CD14-positive monocyte (primary cell): ENCODE measurements around the gene MEGF6. TPM values are rescaled to one million over a fixed set of nuclear protein-coding genes. Genes with fewer than 3 reads are reported as not detected.

Experiments
- DNase-seq, 3 donors: peaks; one replicate each; pipeline ENCODE4 v3.0.0-alpha.2; 2011 to 2022
- H2AFZ ChIP-seq: 2 replicates; pipeline ENCODE4 v1.6.0; 2012; ENCODE audit warnings: mild to moderate bottlenecking, low read depth, low read length, inconsistent platforms; ENCODE audit not compliant: insufficient read depth, poor library complexity, severe bottlenecking
- H3K27ac ChIP-seq, 2 donors: 1 replicate in 1 of 2; 2 replicates in 1 of 2; pipeline ENCODE4 v1.5.1; 2012 to 2013; ENCODE audit warnings: low read length in 2 of 2, control low read depth in 1 of 2, inconsistent platforms in 1 of 2, low read depth in 1 of 2, mild to moderate bottlenecking in 1 of 2
- H3K27me3 ChIP-seq, 2 donors: one replicate each; pipeline versions ENCODE4 v1.6.0 to v1.6.1; 2011 to 2013; ENCODE audit warnings: low read length in 2 of 2; ENCODE audit not compliant: control insufficient read depth in 2 of 2, insufficient read depth in 2 of 2
- H3K36me3 ChIP-seq, 2 donors: replicated peaks in 1 of 2; 1 replicate in 1 of 2; 2 replicates in 1 of 2; pipeline versions ENCODE4 v1.5.1 to v1.6.1; 2012 to 2013; ENCODE audit warnings: low read length in 2 of 2, control low read depth in 1 of 2, inconsistent platforms in 1 of 2, mild to moderate bottlenecking in 1 of 2; ENCODE audit not compliant: insufficient read depth in 2 of 2, control insufficient read depth in 1 of 2
- H3K4me1 ChIP-seq, 2 donors: 1 replicate in 1 of 2; 2 replicates in 1 of 2; pipeline versions ENCODE4 v1.5.1 to v1.6.1; 2012 to 2013; ENCODE audit warnings: low read length in 2 of 2, control low read depth in 1 of 2, inconsistent platforms in 1 of 2, mild to moderate bottlenecking in 1 of 2, moderate library complexity in 1 of 2; ENCODE audit not compliant: insufficient read depth in 2 of 2, control insufficient read depth in 1 of 2
- H3K4me2 ChIP-seq: replicated peaks from 2 replicates; pipeline ENCODE3; 2012; ENCODE audit warnings: low read length, moderate library complexity, mild to moderate bottlenecking; ENCODE audit not compliant: poor library complexity, severe bottlenecking; ENCODE audit errors: extremely low read depth
- H3K4me3 ChIP-seq, 3 experiments: fragments of 200-600 bp in 1 of 3; sonication (generic) in 1 of 3; replicated peaks in 1 of 3; 1 replicate in 2 of 3; 2 replicates in 1 of 3; pipeline ENCODE4 v1.5.1; 2011 to 2013; ENCODE audit warnings: low read length in 3 of 3, mild to moderate bottlenecking in 3 of 3, control low read depth in 2 of 3, low read depth in 2 of 3, inconsistent platforms in 1 of 3, moderate library complexity in 1 of 3
- H3K79me2 ChIP-seq: 2 replicates; pipeline ENCODE4 v1.6.0; 2012; ENCODE audit warnings: mild to moderate bottlenecking, control low read depth, inconsistent platforms, low read length, moderate library complexity; ENCODE audit not compliant: insufficient read depth
- H3K9ac ChIP-seq: 2 replicates; pipeline ENCODE4 v1.6.0; 2017; ENCODE audit warnings: low read length, mild to moderate bottlenecking; ENCODE audit not compliant: insufficient read depth, poor library complexity, severe bottlenecking
- H3K9me3 ChIP-seq, 2 donors: replicated peaks in 1 of 2; 1 replicate in 1 of 2; 2 replicates in 1 of 2; pipeline versions ENCODE4 v1.5.1 to v1.6.1; 2012 to 2013; ENCODE audit warnings: low read length in 2 of 2, control low read depth in 1 of 2; ENCODE audit not compliant: control insufficient read depth in 1 of 2, insufficient read depth in 1 of 2
- H4K20me1 ChIP-seq: 2 replicates; pipeline ENCODE4 v1.6.0; 2012; ENCODE audit warnings: mild to moderate bottlenecking, low read length, control low read depth, moderate library complexity; ENCODE audit not compliant: insufficient read depth
- H3K27ac Mint-ChIP-seq, 7 donors: one replicate each; pipeline ENCODE4 v1.8.0; 2020; ENCODE audit warnings: mild to moderate bottlenecking in 7 of 7, mixed read lengths in 7 of 7, moderate library complexity in 6 of 7, inconsistent platforms in 2 of 7
- H3K27me3 Mint-ChIP-seq, 3 donors: one replicate each; pipeline ENCODE4 v1.8.0; 2021 to 2022; ENCODE audit warnings: low read depth in 3 of 3, mild to moderate bottlenecking in 3 of 3, mixed read lengths in 3 of 3, moderate library complexity in 3 of 3, inconsistent platforms in 1 of 3
- H3K36me3 Mint-ChIP-seq, 2 donors: one replicate each; pipeline ENCODE4 v1.8.0; 2020; ENCODE audit warnings: mixed read lengths in 2 of 2, inconsistent platforms in 1 of 2, mild to moderate bottlenecking in 1 of 2
- H3K4me1 Mint-ChIP-seq: one replicate; pipeline ENCODE4 v1.8.0; 2020; ENCODE audit warnings: mild to moderate bottlenecking, mixed read lengths
- H3K4me3 Mint-ChIP-seq, 2 donors: one replicate each; pipeline ENCODE4 v1.8.0; 2020; ENCODE audit warnings: mild to moderate bottlenecking in 2 of 2, mixed read lengths in 2 of 2, moderate library complexity in 1 of 2
- H3K9me3 Mint-ChIP-seq, 7 donors: one replicate each; pipeline ENCODE4 v1.8.0; 2020 to 2022; ENCODE audit warnings: mixed read lengths in 7 of 7, mild to moderate bottlenecking in 6 of 7, moderate library complexity in 6 of 7, inconsistent platforms in 2 of 7
- CTCF ChIP-seq: fragments of 200-600 bp; IDR thresholded peaks from one replicate; pipeline ENCODE4 v1.8.0; 2022; ENCODE audit warnings: antibody characterized with exemption, mild to moderate bottlenecking
- WGBS: methylation state at CpG from one replicate; pipeline ENCODE4 v1.1.5; 2013; ENCODE audit warnings: missing lambda C conversion rate; ENCODE audit not compliant: insufficient coverage; 5-methylcytosine and 5-hydroxymethylcytosine counted together
- intact Hi-C, 2 donors: fragments of 100-400 bp; cut with micrococcal nuclease; formaldehyde crosslinking; loops; one replicate each; pipeline versions ENCODE4 v1.15.0 to v1.15.1; 2023
- polyA plus RNA-seq, 3 donors: library from polyadenylated mRNA; depleted of rRNA in 1 of 3; unstranded in 2 of 3; stranded (reverse) in 1 of 3; fragments of 300-500 nt in 2 of 3; fragments of >200 nt in 1 of 3; fragmentation: Illumina TruSeq in 2 of 3; gene quantifications; 1 replicate in 2 of 3; 2 replicates in 1 of 3; pipeline ENCODE4 v1.2.3, GENCODE V29; 2012 to 2021

The MEGF6 gene
- polyA plus RNA-seq, 3 donors, result 0.39 to 3.8 (median 1.2) TPM

- Mint-ChIP-seq H3K36me3 (peaks cover 6% of the 10 kb centered on the region in 2 donors), H3K4me1 (peaks cover 26% of the 10 kb centered on the region), H3K4me3 (peak overlapping the region; percentile 49 to 70), H3K27me3 (peaks cover 50 to 72% (median 61%) of the 10 kb centered on the region in 3 donors), H3K9me3 (peaks cover 0 to 15% (median 5%) of the 10 kb centered on the region in 7 donors), H3K27ac (no peak overlapping the region)
- Histone ChIP-seq H3K9ac (no peak overlapping the region), H3K79me2 (peaks cover 9% of the 10 kb centered on the region), H3K4me1 (peaks cover 36 to 48% of the 10 kb centered on the region in 2 donors), H3K27ac (no peak overlapping the region), H3K4me2 (peak overlapping the region; percentile 87), H3K27me3 (peaks cover 36 to 67% of the 10 kb centered on the region in 2 donors), H3K4me3 (peak overlapping the region in 1 of 3 experiments; percentile 47), H2AFZ (peak overlapping the region; percentile 46), H4K20me1 (peaks cover 4% of the 10 kb centered on the region), H3K36me3 (peaks cover 0 to 6% of the 10 kb centered on the region in 2 donors), H3K9me3 (peaks cover 0 to 9% of the 10 kb centered on the region in 2 donors)
- intact Hi-C loops, result loop anchor here in 1 of 2 donors (10.0 kb wide), 1 partner anchor 242 kb away; no protein-coding TSS in a partner anchor
- 3% methylated on average over 68 of the region's 68 CpGs for WGBS
- no peak for TF ChIP-seq CTCF
- DNase-seq, result no peak
These were observed 41.4 kb upstream of the MEGF6 start for GRCh38 chr1:3652548-3653285.

- peaks cover 5 to 13% of the 10 kb centered on the region in 2 donors for H3K36me3 ChIP-seq
- H3K27me3 ChIP-seq, result peaks cover 36 to 62% of the 10 kb centered on the region in 2 donors
- no peak within 1 kb of the TSS for H3K9ac ChIP-seq
- H3K9me3 ChIP-seq, result peaks cover 0 to 9% of the 10 kb centered on the region in 2 donors
- peaks cover 26% of the 10 kb centered on the region for H3K4me1 Mint-ChIP-seq
- intact Hi-C loops, result loop anchor here in 1 of 2 donors (10.0 kb wide), 1 partner anchor 243 kb away; no protein-coding TSS in a partner anchor
- DNase-seq, result no peak
- peaks cover 48 to 65% (median 56%) of the 10 kb centered on the region in 3 donors for H3K27me3 Mint-ChIP-seq
- TF ChIP-seq CTCF, result no peak
- 1% methylated on average over 78 of the region's 80 CpGs for WGBS
- H3K4me1 ChIP-seq, result peaks cover 36 to 48% of the 10 kb centered on the region in 2 donors
- no peak within 1 kb of the TSS for H3K27ac Mint-ChIP-seq
- H3K9me3 Mint-ChIP-seq, result peaks cover 0 to 15% (median 5%) of the 10 kb centered on the region in 7 donors
- peaks cover 8% of the 10 kb centered on the region for H4K20me1 ChIP-seq
- peak within 1 kb of the TSS; percentile 46 for H2AFZ ChIP-seq
- H3K4me3 ChIP-seq, result peak within 1 kb of the TSS in 1 of 3 experiments; percentile 47
- peak within 1 kb of the TSS; percentile 87 for H3K4me2 ChIP-seq
- no peak within 1 kb of the TSS for H3K27ac ChIP-seq
- H3K79me2 ChIP-seq, result peaks cover 9% of the 10 kb centered on the region
- H3K4me3 Mint-ChIP-seq, result peak within 1 kb of the TSS; percentile 49 to 77
- peaks cover 11 to 12% of the 10 kb centered on the region in 2 donors for H3K36me3 Mint-ChIP-seq
These were observed 40.7 kb upstream of the MEGF6 start, which contains the start of gene TP73 for GRCh38 chr1:3651930-3652547. Gene TP73, plus strand, starts transcription at chr1:3652516. Its CDS starts 29,850 bp downstream, at chr1:3682366.
